ENCODE data around the gene RRAGD.

- TF ChIP-seq POLR2A (IDR thresholded peaks at IDR 0.05; ENCODE audit: low read depth, low read length) (no peak), POLR2AphosphoS5 (IDR thresholded peaks at IDR 0.05; ENCODE audit: low read depth, low read length) (no peak)
Observed at GRCh38 chr6:89315249-89315885, 96.7 kb downstream of the RRAGD start, which contains the start of gene GABRR2.

Data from GM12892 (cell line).